OCI-LY3 (cell line): Measurements from ENCODE around the gene RNU7-1.

Experiments
- H2AFZ ChIP-seq: fragments of 200-600, 300-600 bp; shearing (Covaris generic); 2 replicates; pipeline ENCODE4 v1.6.0; 2014; ENCODE audit warnings: antibody characterized with exemption, low read depth, low read length
- H3K27ac ChIP-seq: fragments of 200-600, 300-600 bp; sonication (generic); 2 replicates; pipeline ENCODE4 v1.5.1; 2014; ENCODE audit warnings: mild to moderate bottlenecking, low read length, moderate library complexity, mixed read lengths
- H3K27me3 ChIP-seq: fragments of 200-600, 300-600 bp; sonication (generic); 2 replicates; pipeline ENCODE4 v1.6.1; 2014; ENCODE audit warnings: low read depth, low read length, mixed read lengths
- H3K36me3 ChIP-seq: fragments of 200-600, 300-600 bp; sonication (generic); replicated peaks from 2 replicates; pipeline ENCODE3; 2014; ENCODE audit warnings: low read depth, low read length, mixed read lengths
- H3K4me1 ChIP-seq: fragments of 300-600, 200-600 bp; sonication (generic); 2 replicates; pipeline ENCODE4 v1.6.1; 2014; ENCODE audit warnings: low read length, mixed read lengths
- H3K4me2 ChIP-seq: fragments of 200-600, 300-600 bp; sonication (generic); 2 replicates; pipeline ENCODE4 v1.6.1; 2014; ENCODE audit warnings: low read length, mixed read lengths
- H3K4me3 ChIP-seq: fragments of 300-600, 200-600 bp; sonication (generic); 2 replicates; pipeline ENCODE4 v1.5.1; 2014; ENCODE audit warnings: antibody characterized with exemption, mild to moderate bottlenecking, low read length, moderate library complexity
- H3K79me2 ChIP-seq: fragments of 300-600, 200-600 bp; shearing (Covaris generic); 2 replicates; pipeline ENCODE4 v1.6.1; 2014; ENCODE audit warnings: mild to moderate bottlenecking, low read length, mixed read lengths
- H3K9ac ChIP-seq: fragments of 300-600, 200-600 bp; shearing (Covaris generic); 2 replicates; pipeline ENCODE4 v1.6.0; 2014; ENCODE audit warnings: mild to moderate bottlenecking, low read length, moderate library complexity
- H3K9me3 ChIP-seq: fragments of 200-600, 300-600 bp; shearing (Covaris generic); 2 replicates; pipeline ENCODE4 v1.6.1; 2014; ENCODE audit warnings: low read length, mixed read lengths; ENCODE audit not compliant: insufficient read depth
- H4K20me1 ChIP-seq: fragments of 200-600, 300-600 bp; sonication (generic); 2 replicates; pipeline ENCODE4 v1.6.1; 2016; ENCODE audit warnings: low read length, mixed read lengths; ENCODE audit not compliant: insufficient read depth
- CTCF ChIP-seq: fragments of 200-600, 300-600 bp; sonication (generic); IDR thresholded peaks from 2 replicates; pipeline ENCODE4 v1.5.1; 2014; ENCODE audit warnings: antibody characterized with exemption, low read length, low read depth
- EZH2phosphoT487 ChIP-seq: fragments of 200-600 bp; shearing (Covaris generic); IDR thresholded peaks from 2 replicates; pipeline ENCODE4 v1.6.1; 2018; ENCODE audit warnings: antibody characterized with exemption, mixed run types, low read depth

Gene RNU7-1

GRCh38 chr12:6952121-6952862, 8.7 kb downstream of the RNU7-1 start:
- Histone ChIP-seq H4K20me1 (peaks cover 4% of the 10 kb centered on the region; the same call in 1 of the 2 replicates), H3K4me3 (peak overlapping the region; percentile 84), H3K9ac (peak overlapping the region; percentile 87), H3K27ac (peak overlapping the region; percentile 59), H3K4me1 (peaks cover 42% of the 10 kb centered on the region), H3K79me2 (peaks cover 14% of the 10 kb centered on the region), H3K4me2 (peak overlapping the region; percentile 94), H3K9me3 (no peaks in the 10 kb centered on the region), H2AFZ (no peak overlapping the region), H3K36me3 (peaks cover 11% of the 10 kb centered on the region), H3K27me3 (no peaks in the 10 kb centered on the region)
- TF ChIP-seq CTCF (no peak), EZH2phosphoT487 (no peak)

DNA sequence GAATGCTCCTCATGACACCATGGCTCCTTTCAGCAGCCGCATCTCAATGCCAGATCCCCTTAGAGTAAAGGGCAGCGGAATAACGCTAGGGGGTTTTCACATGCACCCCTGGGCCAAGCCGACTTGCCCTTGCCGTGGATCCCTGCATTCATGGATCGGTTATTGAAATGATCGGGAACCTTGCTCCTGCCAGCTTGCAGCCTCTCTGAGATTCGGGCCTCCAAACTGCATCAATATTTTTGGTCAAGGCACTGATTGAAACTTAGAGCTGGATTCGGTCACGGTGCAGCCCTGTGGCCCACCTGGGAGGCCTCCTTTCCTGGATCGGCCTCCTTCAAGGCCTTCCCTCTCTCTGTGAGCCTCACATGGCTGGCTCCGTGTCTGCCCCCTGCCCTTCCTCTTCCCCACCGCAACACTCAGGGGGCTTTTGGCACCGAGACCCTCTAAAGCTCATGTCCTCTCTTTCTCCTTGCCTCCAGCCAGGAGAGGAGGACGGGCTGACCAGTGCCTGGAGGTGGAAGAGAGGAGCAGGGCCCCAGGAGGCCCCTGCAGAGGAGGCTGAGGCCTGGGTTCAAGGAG, 9.3 kb downstream of the RNU7-1 start:
- TF ChIP-seq CTCF (no peak), EZH2phosphoT487 (no peak)
- H3K27me3 ChIP-seq = no peaks in the 10 kb centered on the region
- peaks cover 16% of the 10 kb centered on the region for H3K36me3 ChIP-seq
- peak overlapping the region; percentile 59 for H3K27ac ChIP-seq
- H3K9ac ChIP-seq = peak overlapping the region; percentile 87
- peak overlapping the region; percentile 94 for H3K4me2 ChIP-seq
- peaks cover 4% of the 10 kb centered on the region; the same call in 1 of the 2 replicates for H4K20me1 ChIP-seq
- peaks cover 14% of the 10 kb centered on the region for H3K79me2 ChIP-seq
- H2AFZ ChIP-seq = no peak overlapping the region
- peak overlapping the region; percentile 84 for H3K4me3 ChIP-seq
- peaks cover 44% of the 10 kb centered on the region for H3K4me1 ChIP-seq
- H3K9me3 ChIP-seq = no peaks in the 10 kb centered on the region

DNA sequence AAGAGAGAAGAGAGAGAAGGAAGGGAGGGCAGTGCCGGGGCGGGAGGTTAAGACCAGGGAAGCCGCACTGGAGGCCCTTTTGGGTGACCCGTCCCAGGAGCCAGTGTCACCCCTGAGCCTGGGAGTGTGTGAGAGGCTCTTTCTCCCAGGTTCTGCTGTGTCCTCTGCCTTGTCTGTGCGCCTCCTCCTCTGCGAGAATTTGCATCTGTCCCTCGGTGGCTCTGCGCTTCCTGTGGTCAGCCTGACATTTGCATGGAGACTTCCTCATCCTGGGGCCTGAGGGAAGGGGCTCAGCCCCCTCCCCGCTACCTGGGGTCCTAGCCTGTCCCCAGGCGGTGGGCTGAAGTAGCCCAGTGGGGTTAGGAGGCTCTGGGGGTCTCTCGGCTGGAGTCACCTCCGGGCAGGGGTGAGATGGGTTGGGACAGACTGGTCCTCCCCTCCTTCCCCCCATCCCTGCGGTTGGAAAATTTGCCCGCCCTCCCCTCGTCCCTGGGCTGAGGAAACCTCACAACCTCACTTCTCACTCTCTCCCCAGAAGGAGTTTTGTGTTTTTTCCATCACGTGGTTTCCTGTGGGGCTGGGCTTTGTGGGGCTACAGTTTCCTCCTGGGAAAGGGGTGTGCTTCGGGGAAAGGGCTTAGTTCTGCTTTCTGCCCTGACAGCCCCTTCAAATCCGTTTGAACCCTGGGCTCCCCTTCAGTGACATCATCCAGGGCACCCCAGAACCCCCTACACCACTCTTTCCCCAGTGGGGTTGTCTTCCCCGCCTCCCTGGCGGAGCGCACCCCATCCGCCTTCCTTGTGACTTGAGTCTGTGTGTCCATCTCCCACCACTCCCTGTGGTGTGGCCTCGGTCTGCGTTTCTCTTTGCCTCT, 10.1 kb downstream of the RNU7-1 start:
- Histone ChIP-seq H3K36me3 (peaks cover 19% of the 10 kb centered on the region), H3K4me2 (peak overlapping the region; percentile 94), H3K79me2 (peaks cover 14% of the 10 kb centered on the region), H3K4me1 (peaks cover 52% of the 10 kb centered on the region), H3K9ac (peak overlapping the region; percentile 87), H3K27ac (peak overlapping the region; percentile 58), H3K9me3 (no peaks in the 10 kb centered on the region), H3K4me3 (peak overlapping the region; percentile 84), H3K27me3 (no peaks in the 10 kb centered on the region), H4K20me1 (peaks cover 4% of the 10 kb centered on the region; the same call in 1 of the 2 replicates), H2AFZ (no peak overlapping the region)
- no peak for TF ChIP-seq CTCF
- TF ChIP-seq EZH2phosphoT487 = no peak
